ENCODE measurements around the gene RTEL1. TPM values are rescaled to one million over a fixed set of nuclear protein-coding genes. Genes with fewer than 3 reads are reported as not detected.

Gene RTEL1
- 12.5 and 13.0 TPM in 2 replicates for total RNA-seq

GRCh38 chr20:63657937-63658748 lies at the start of gene RTEL1:
Gene RTEL1, plus strand, starts transcription at chr20:63658312. Its CDS starts 1,091 bp downstream, at chr20:63659403.

GRCh38 chr20:63626424-63627128 lies 31.5 kb upstream of the RTEL1 start, which contains the start of gene GMEB2:
Gene GMEB2, minus strand, starts transcription at chr20:63627101. Its CDS starts 7,704 bp downstream, at chr20:63619397.

GRCh38 chr20:63653041-63653973 lies 4.8 kb upstream of the RTEL1 start, which contains the start of gene STMN3:
Gene STMN3, minus strand, starts transcription at chr20:63653424. Its CDS starts 79 bp downstream, at chr20:63653345.

GRCh38 chr20:63696628-63697356 lies 38.7 kb downstream of the RTEL1 start, which contains the start of gene TNFRSF6B:
Gene TNFRSF6B, plus strand, starts transcription at chr20:63696652. Its CDS starts 116 bp downstream, at chr20:63696768.

GRCh38 chr20:63707558-63708300 lies 49.6 kb downstream of the RTEL1 start, which contains the start of the genes ARFRP1 and ZGPAT:
Gene ARFRP1, minus strand, starts transcription at chr20:63707976. Its CDS starts 885 bp downstream, at chr20:63707091.
Gene ZGPAT, plus strand, starts transcription at chr20:63708039. Its CDS starts 542 bp downstream, at chr20:63708581.

GRCh38 chr20:63735859-63736718 lies 78.0 kb downstream of the RTEL1 start, which contains the start of gene LIME1:
Gene LIME1, plus strand, starts transcription at chr20:63736664. Its CDS starts 886 bp downstream, at chr20:63737550.

GRCh38 chr20:63739130-63740069 lies 81.3 kb downstream of the RTEL1 start, which contains the start of gene SLC2A4RG:
Gene SLC2A4RG, plus strand, starts transcription at chr20:63739776. Its CDS starts 137 bp downstream, at chr20:63739913.

Other genes starting within 250 kb of the RTEL1 start
- not detected in 2 replicates for gene KCNQ2, start 185.7 kb upstream of the RTEL1 start, total RNA-seq
- gene EEF1A2, start 159.2 kb upstream of the RTEL1 start, total RNA-seq = 2.3 and 3.2 TPM in 2 replicates
- 228 and 415 TPM in 2 replicates for gene PPDPF, start 137.5 kb upstream of the RTEL1 start, total RNA-seq
- gene PTK6, start 120.9 kb upstream of the RTEL1 start, total RNA-seq = 0.70 and 1.2 TPM in 2 replicates
- 0.35 TPM in 1 of 2 replicates, not detected in the other for gene SRMS, start 110.6 kb upstream of the RTEL1 start, total RNA-seq
- gene FNDC11, start 104.2 kb upstream of the RTEL1 start, total RNA-seq = 0.42 and 1.3 TPM in 2 replicates
- 21.7 and 26.6 TPM in 2 replicates for gene HELZ2, start 84.1 kb upstream of the RTEL1 start, total RNA-seq
- gene GMEB2, start 31.2 kb upstream of the RTEL1 start, total RNA-seq = 7.5 and 11.6 TPM in 2 replicates
- 4.1 and 5.6 TPM in 2 replicates for gene STMN3, start 4.9 kb upstream of the RTEL1 start, total RNA-seq
- 31.8 and 39.1 TPM in 2 replicates for gene TNFRSF6B, start 38.3 kb downstream of the RTEL1 start, total RNA-seq
- 37.6 and 49.9 TPM in 2 replicates for gene ARFRP1, start 49.7 kb downstream of the RTEL1 start, total RNA-seq
- 22.0 and 35.1 TPM in 2 replicates for gene ZGPAT, start 49.7 kb downstream of the RTEL1 start, total RNA-seq
- 6.3 and 10.9 TPM in 2 replicates for gene LIME1, start 78.4 kb downstream of the RTEL1 start, total RNA-seq
- gene SLC2A4RG, start 81.5 kb downstream of the RTEL1 start, total RNA-seq = 88.0 and 107 TPM in 2 replicates
- gene ZBTB46, start 173.0 kb downstream of the RTEL1 start, total RNA-seq = 0.42 and 0.93 TPM in 2 replicates
- gene ABHD16B, start 203.2 kb downstream of the RTEL1 start, total RNA-seq = not detected in 2 replicates
- gene TPD52L2, start 207.0 kb downstream of the RTEL1 start, total RNA-seq = 85.5 and 103 TPM in 2 replicates
- 70.0 and 72.2 TPM in 2 replicates for gene DNAJC5, start 236.8 kb downstream of the RTEL1 start, total RNA-seq

Measured in airway epithelial cell (primary cell).